Measurements from ENCODE around the gene LGR4.

GRCh38 chr11:27495710-27496300 is 23.2 kb upstream of the LGR4 start:
- no peak for TF ChIP-seq ZBTB11 (tag by site-specific recombination; conservative IDR thresholded peaks at IDR 0.05; ENCODE audit: low read depth)
- no peak for TF ChIP-seq ZBTB48 (tag by site-specific recombination; IDR thresholded peaks at IDR 0.05)
- no peak for TF ChIP-seq ZNF280D (tag by site-specific recombination; IDR thresholded peaks at IDR 0.05)
- TF ChIP-seq HOXA7 (CRISPR knock-in tag; IDR thresholded peaks at IDR 0.05; ENCODE audit: borderline replicate concordance), result no peak
- TF ChIP-seq YY1 (tag by site-specific recombination; IDR thresholded peaks at IDR 0.05), result no peak
- no peak for TF ChIP-seq ZNF266 (tag by site-specific recombination; IDR thresholded peaks at IDR 0.05; ENCODE audit: low read depth)
- TF ChIP-seq GLI4 (tag by site-specific recombination; IDR thresholded peaks at IDR 0.05), result no peak
